GM06990 (cell line): Measurements from ENCODE around the gene SPINK1.
A peak's percentile ranks its signal among the peaks of the same experiment; 100 is the strongest.
"Not testable (repeated sequence)": the region's sequence is repeated elsewhere in the genome, so short reads cannot be mapped to it uniquely, and the experiment has no call there.

Experiments
- DNase-seq: peaks from one replicate; pipeline ENCODE4 v3.0.0-alpha.2; 2011; ENCODE audit not compliant: insufficient read length; ENCODE audit errors: extremely low read depth
- H3K27me3 ChIP-seq: replicated peaks from 2 replicates; pipeline ENCODE4 v1.6.0; 2011; ENCODE audit warnings: low read length; ENCODE audit not compliant: control insufficient read depth, insufficient read depth
- H3K36me3 ChIP-seq: 2 replicates; pipeline ENCODE4 v1.5.1; 2011; ENCODE audit warnings: low read length; ENCODE audit not compliant: control insufficient read depth, insufficient read depth
- H3K4me3 ChIP-seq: replicated peaks from 2 replicates; pipeline ENCODE4 v1.5.1; 2011; ENCODE audit warnings: low read depth, mild to moderate bottlenecking, control low read depth, low read length
- CTCF ChIP-seq: IDR thresholded peaks from 2 replicates; pipeline ENCODE4 v1.5.1; 2011; ENCODE audit warnings: low read length, control low read depth, mild to moderate bottlenecking, inconsistent platforms; ENCODE audit not compliant: insufficient read depth, poor library complexity, severe bottlenecking

SPINK1 gene

GRCh38 chr5:147835386-147835798 is 3.9 kb upstream of the SPINK1 start:
- no peak for TF ChIP-seq CTCF
- Histone ChIP-seq H3K36me3 (no peaks in the 10 kb centered on the region), H3K4me3 (no peak overlapping the region), H3K27me3 (no peaks in the 10 kb centered on the region)
- no peak for DNase-seq

GRCh38 chr5:147832541-147832940 is 1.1 kb upstream of the SPINK1 start:
- H3K27me3 ChIP-seq = no peaks in the 10 kb centered on the region
- TF ChIP-seq CTCF = no peak
- no peaks in the 10 kb centered on the region for H3K36me3 ChIP-seq
- no peak overlapping the region for H3K4me3 ChIP-seq
- DNase-seq = no peak

GRCh38 chr5:147830035-147830434 is 1.4 kb downstream of the SPINK1 start:
- Histone ChIP-seq H3K27me3 (no peaks in the 10 kb centered on the region), H3K4me3 (no peak overlapping the region), H3K36me3 (no peaks in the 10 kb centered on the region)
- TF ChIP-seq CTCF = no peak
- no peak for DNase-seq

GRCh38 chr5:147827017-147827416 is 4.5 kb downstream of the SPINK1 start:
- DNase-seq, H3K36me3 ChIP-seq, H3K27me3 ChIP-seq, H3K4me3 ChIP-seq: not testable (repeated sequence)

GRCh38 chr5:147826361-147826760 is 5.1 kb downstream of the SPINK1 start:
- no peak for DNase-seq
- Histone ChIP-seq H3K4me3 (no peak overlapping the region), H3K27me3 (no peaks in the 10 kb centered on the region), H3K36me3 (no peaks in the 10 kb centered on the region)
- no peak for TF ChIP-seq CTCF

GRCh38 chr5:147822686-147823491 is 8.6 kb downstream of the SPINK1 start:
- peak; percentile 95 for TF ChIP-seq CTCF
- Histone ChIP-seq H3K36me3 (no peaks in the 10 kb centered on the region), H3K27me3 (no peaks in the 10 kb centered on the region), H3K4me3 (no peak overlapping the region)
- peak; percentile 22 for DNase-seq

GRCh38 chr5:147822222-147822621 is 9.2 kb downstream of the SPINK1 start:
- DNase-seq, H3K36me3 ChIP-seq, H3K27me3 ChIP-seq, H3K4me3 ChIP-seq: not testable (repeated sequence)
